Neutrophil (primary cell): ENCODE data around the gene OIT3.

ENCODE experiments used
- H3K27ac ChIP-seq: fragments of 200-600 bp; sonication (generic); 2 replicates; pipeline ENCODE4 v1.5.1; 2016; ENCODE audit warnings: mild to moderate bottlenecking, moderate library complexity
- H3K27me3 ChIP-seq: fragments of 200-600 bp; sonication (generic); 2 replicates; pipeline ENCODE4 v1.6.0; 2016; ENCODE audit warnings: mild to moderate bottlenecking
- H3K36me3 ChIP-seq: fragments of 200-600 bp; sonication (generic); 2 replicates; pipeline ENCODE4 v1.5.1; 2017
- H3K4me1 ChIP-seq, 2 experiments: fragments of 200-600 bp in 1 of 2; sonication (generic) in 1 of 2; 1 replicate in 1 of 2; 2 replicates in 1 of 2; pipeline versions ENCODE4 v1.5.1 to v1.6.1; 2013 to 2016; ENCODE audit warnings: low read depth in 1 of 2, low read length in 1 of 2, mild to moderate bottlenecking in 1 of 2, moderate library complexity in 1 of 2; ENCODE audit not compliant: control insufficient read depth in 1 of 2, insufficient read depth in 1 of 2
- H3K4me3 ChIP-seq, 2 experiments: fragments of 200-600 bp in 1 of 2; sonication (generic) in 1 of 2; 1 replicate in 1 of 2; 2 replicates in 1 of 2; pipeline ENCODE4 v1.5.1; 2013 to 2016; ENCODE audit warnings: low read depth in 1 of 2, low read length in 1 of 2, mild to moderate bottlenecking in 1 of 2, moderate library complexity in 1 of 2
- H3K9me3 ChIP-seq: fragments of 200-600 bp; sonication (generic); 2 replicates; pipeline ENCODE4 v1.5.1; 2016
- CTCF ChIP-seq: fragments of 200-600 bp; sonication (generic); IDR thresholded peaks from 2 replicates; pipeline ENCODE4 v1.5.1; 2016; ENCODE audit warnings: antibody characterized with exemption

Gene OIT3

GRCh38 chr10:72951760-72952159, 58.2 kb downstream of the OIT3 start:
- no peak overlapping the region for H3K27ac ChIP-seq
- H3K36me3 ChIP-seq = no peaks in the 10 kb centered on the region
- TF ChIP-seq CTCF = no peak
- H3K9me3 ChIP-seq = no peaks in the 10 kb centered on the region
- H3K27me3 ChIP-seq = peaks cover 5% of the 10 kb centered on the region
- no peaks in the 10 kb centered on the region for H3K4me1 ChIP-seq
- no peak overlapping the region for H3K4me3 ChIP-seq

- no peak overlapping the region for H3K27ac ChIP-seq
- H3K4me1 ChIP-seq = no peaks in the 10 kb centered on the region
- TF ChIP-seq CTCF = no peak
- H3K27me3 ChIP-seq = peaks cover 7% of the 10 kb centered on the region
- H3K36me3 ChIP-seq = no peaks in the 10 kb centered on the region
- no peak overlapping the region for H3K4me3 ChIP-seq
- H3K9me3 ChIP-seq = no peaks in the 10 kb centered on the region
These were observed 58.6 kb downstream of the OIT3 start for GRCh38 chr10:72952189-72952588.

GRCh38 chr10:72952642-72953158, 59.2 kb downstream of the OIT3 start:
- Histone ChIP-seq H3K9me3 (no peaks in the 10 kb centered on the region), H3K36me3 (no peaks in the 10 kb centered on the region), H3K27me3 (peaks cover 10% of the 10 kb centered on the region), H3K4me1 (no peaks in the 10 kb centered on the region), H3K4me3 (no peak overlapping the region), H3K27ac (no peak overlapping the region)
- no peak for TF ChIP-seq CTCF

- peaks cover 12% of the 10 kb centered on the region for H3K27me3 ChIP-seq
- H3K4me1 ChIP-seq = no peaks in the 10 kb centered on the region
- no peak overlapping the region for H3K27ac ChIP-seq
- no peaks in the 10 kb centered on the region for H3K36me3 ChIP-seq
- H3K4me3 ChIP-seq = no peak overlapping the region
- no peak for TF ChIP-seq CTCF
- no peaks in the 10 kb centered on the region for H3K9me3 ChIP-seq
These were observed 60.1 kb downstream of the OIT3 start for GRCh38 chr10:72953687-72954086.

- H3K4me3 ChIP-seq = no peak overlapping the region
- no peak for TF ChIP-seq CTCF
- no peak overlapping the region for H3K27ac ChIP-seq
- H3K9me3 ChIP-seq = no peaks in the 10 kb centered on the region
- H3K4me1 ChIP-seq = no peaks in the 10 kb centered on the region
- H3K27me3 ChIP-seq = peaks cover 12% of the 10 kb centered on the region
- H3K36me3 ChIP-seq = no peaks in the 10 kb centered on the region
These were observed 60.7 kb downstream of the OIT3 start for GRCh38 chr10:72954230-72954595.
